Suprapubic skin (tissue), 4 donors: Measurements from ENCODE around the gene FAR2. TPM values are rescaled to one million over a fixed set of nuclear protein-coding genes. Genes with fewer than 3 reads are reported as not detected.

Experiments used
- DNase-seq, 2 donors: peaks; one replicate each; pipeline ENCODE4 v3.0.0-alpha.2; 2019; ENCODE audit warnings: low spot score in 2 of 2
- H3K27ac ChIP-seq: fragments of 200-600 bp; sonication (generic); one replicate; pipeline ENCODE4 v1.5.1; 2019
- H3K27me3 ChIP-seq: fragments of 200-600 bp; sonication (generic); one replicate; pipeline ENCODE4 v1.5.1; 2019
- H3K36me3 ChIP-seq: fragments of 200-600 bp; sonication (generic); one replicate; pipeline ENCODE4 v1.5.1; 2019
- H3K4me1 ChIP-seq: fragments of 200-600 bp; sonication (generic); one replicate; pipeline ENCODE4 v1.5.1; 2019
- H3K4me3 ChIP-seq: fragments of 200-600 bp; sonication (generic); one replicate; pipeline ENCODE4 v1.5.1; 2019; ENCODE audit warnings: mild to moderate bottlenecking
- H3K9me3 ChIP-seq: fragments of 200-600 bp; sonication (generic); one replicate; pipeline ENCODE4 v1.5.1; 2019
- CTCF ChIP-seq, 2 donors: fragments of 200-600 bp in 1 of 2; fragments of 450-650 bp in 1 of 2; sonication (generic) in 1 of 2; IDR thresholded peaks; one replicate each; pipeline ENCODE4 v1.5.1; 2016 to 2019; ENCODE audit warnings: antibody characterized with exemption in 2 of 2, mild to moderate bottlenecking in 1 of 2, moderate library complexity in 1 of 2
- EP300 ChIP-seq: sonication (generic); formaldehyde crosslinking; IDR thresholded peaks from one replicate; pipeline ENCODE4 v1.6.1; 2017; ENCODE audit warnings: antibody characterized with exemption
- POLR2A ChIP-seq, 2 donors: fragments of 450-650 bp; IDR thresholded peaks; one replicate each; pipeline ENCODE4 v1.6.1; 2017; ENCODE audit warnings: antibody characterized with exemption in 2 of 2, mild to moderate bottlenecking in 2 of 2, moderate library complexity in 2 of 2
- POLR2AphosphoS5 ChIP-seq, 3 donors: sonication (generic); formaldehyde crosslinking; IDR thresholded peaks; one replicate each; pipeline ENCODE4 v1.6.1; 2017; ENCODE audit warnings: antibody characterized with exemption in 3 of 3
- WGBS: methylation state at CpG from one replicate; pipeline ENCODE4 v1.1.5; 2018; 5-methylcytosine and 5-hydroxymethylcytosine counted together
- total RNA-seq, 4 donors: library from RNA; depleted of rRNA; stranded (reverse); fragments of >200 nt; gene quantifications; one replicate each; pipeline ENCODE4 v1.1.0, GENCODE V29; 2016

The FAR2 gene
- total RNA-seq, 4 donors from 2014 or later: 20.0 to 41.8 (median 30.6) TPM

- no peaks in the 10 kb centered on the region for H3K36me3 ChIP-seq
- H3K4me1 ChIP-seq: no peaks in the 10 kb centered on the region
- 34% methylated on average over 4 of the region's 4 CpGs for WGBS
- TF ChIP-seq POLR2AphosphoS5 (IDR thresholded peaks at IDR 0.05): no peak
- no peak for TF ChIP-seq EP300
- TF ChIP-seq POLR2A (IDR thresholded peaks at IDR 0.05): no peak
- no peak for TF ChIP-seq CTCF (IDR thresholded peaks at IDR 0.05)
- H3K27me3 ChIP-seq: no peaks in the 10 kb centered on the region
- no peak overlapping the region for H3K4me3 ChIP-seq
- DNase-seq: no peak
- H3K27ac ChIP-seq: no peak overlapping the region
- H3K9me3 ChIP-seq: no peaks in the 10 kb centered on the region
Measured at GRCh38 chr12:29212682-29213403, 63.8 kb downstream of the FAR2 start.

GRCh38 chr12:29216266-29216665 is 67.2 kb downstream of the FAR2 start:
- no peak overlapping the region for H3K27ac ChIP-seq
- no peaks in the 10 kb centered on the region for H3K4me1 ChIP-seq
- DNase-seq: no peak
- no peaks in the 10 kb centered on the region for H3K9me3 ChIP-seq
- no peaks in the 10 kb centered on the region for H3K27me3 ChIP-seq
- WGBS: 62% methylated on average over 2 of the region's 2 CpGs
- no peak for TF ChIP-seq POLR2A (IDR thresholded peaks at IDR 0.05)
- TF ChIP-seq POLR2AphosphoS5 (IDR thresholded peaks at IDR 0.05): no peak
- no peak for TF ChIP-seq EP300
- no peak for TF ChIP-seq CTCF (IDR thresholded peaks at IDR 0.05)
- H3K36me3 ChIP-seq: no peaks in the 10 kb centered on the region
- H3K4me3 ChIP-seq: no peak overlapping the region

GRCh38 chr12:29216797-29217575 is 67.9 kb downstream of the FAR2 start:
- DNase-seq: no peak
- H3K27ac ChIP-seq: no peak overlapping the region
- H3K4me1 ChIP-seq: no peaks in the 10 kb centered on the region
- H3K9me3 ChIP-seq: no peaks in the 10 kb centered on the region
- WGBS: 53% methylated on average over 5 of the region's 5 CpGs
- H3K4me3 ChIP-seq: no peak overlapping the region
- H3K36me3 ChIP-seq: no peaks in the 10 kb centered on the region
- no peaks in the 10 kb centered on the region for H3K27me3 ChIP-seq
- TF ChIP-seq POLR2A (IDR thresholded peaks at IDR 0.05) (no peak), CTCF (IDR thresholded peaks at IDR 0.05) (no peak), POLR2AphosphoS5 (IDR thresholded peaks at IDR 0.05) (no peak)

- TF ChIP-seq POLR2AphosphoS5 (IDR thresholded peaks at IDR 0.05) (no peak), EP300 (no peak), POLR2A (IDR thresholded peaks at IDR 0.05) (no peak), CTCF (IDR thresholded peaks at IDR 0.05) (no peak)
- Histone ChIP-seq H3K9me3 (no peaks in the 10 kb centered on the region), H3K4me1 (no peaks in the 10 kb centered on the region), H3K27ac (no peak overlapping the region), H3K27me3 (no peaks in the 10 kb centered on the region), H3K36me3 (no peaks in the 10 kb centered on the region), H3K4me3 (no peak overlapping the region)
- no peak for DNase-seq
- WGBS: 87% methylated on average over 18 of the region's 18 CpGs
Measured at GRCh38 chr12:29220632-29221336, 71.7 kb downstream of the FAR2 start.

- TF ChIP-seq EP300 (no peak), POLR2A (IDR thresholded peaks at IDR 0.05) (no peak), POLR2AphosphoS5 (IDR thresholded peaks at IDR 0.05) (no peak), CTCF (IDR thresholded peaks at IDR 0.05) (no peak)
- WGBS: 94% methylated on average over 1 of the region's 1 CpG
- no peak overlapping the region for H3K27ac ChIP-seq
- H3K4me1 ChIP-seq: no peaks in the 10 kb centered on the region
- H3K36me3 ChIP-seq: no peaks in the 10 kb centered on the region
- DNase-seq: no peak
- H3K4me3 ChIP-seq: no peak overlapping the region
- no peaks in the 10 kb centered on the region for H3K9me3 ChIP-seq
- no peaks in the 10 kb centered on the region for H3K27me3 ChIP-seq
Measured at GRCh38 chr12:29222200-29222599, 73.1 kb downstream of the FAR2 start.
